ENCODE results near the gene LRRC28.

- no peak for TF ChIP-seq CTCF (IDR thresholded peaks at IDR 0.05)
- no peak for TF ChIP-seq POLR2A (IDR thresholded peaks at IDR 0.05)
These were observed 94.7 kb downstream of the LRRC28 start for GRCh38 chr15:99345832-99346462.
